Activated B cell treated with CpG ODN at 0.5 μM for 24 hours (primary cell): ENCODE measurements around the gene ZNF282. TPM values are rescaled to one million over a fixed set of nuclear protein-coding genes. Genes with fewer than 3 reads are reported as not detected.
A peak's percentile ranks its signal among the peaks of the same experiment; 100 is the strongest.

Experiments used
- ATAC-seq: fragments of 200-7000 bp; cut with Tn5 transposase; one replicate; pipeline ENCODE4 v1.10.0; 2021; ENCODE audit warnings: low read depth, mild to moderate bottlenecking, moderate library complexity
- CTCF ChIA-PET: fragments of 350-600 bp; sonication (Branson Sonifier 250); formaldehyde crosslinking; loops from one replicate; lab custom pipeline; 2021; ENCODE audit warnings: antibody characterized with exemption; lab: Charles Lee
- POLR2A ChIA-PET: fragments of 350-600 bp; sonication (Branson Sonifier 250); formaldehyde crosslinking; loops from one replicate; lab custom pipeline; 2021; ENCODE audit warnings: antibody characterized with exemption; lab: Charles Lee
- DNase-seq: peaks from one replicate; pipeline ENCODE4 v3.0.0; 2022
- H3K27ac Mint-ChIP-seq: one replicate; pipeline ENCODE4 v1.8.0; 2020; ENCODE audit warnings: mixed read lengths
- H3K27me3 Mint-ChIP-seq: one replicate; pipeline ENCODE4 v1.8.0; 2021; ENCODE audit warnings: mixed read lengths
- H3K36me3 Mint-ChIP-seq: one replicate; pipeline ENCODE4 v1.8.0; 2021; ENCODE audit warnings: low read depth, mixed read lengths
- H3K4me1 Mint-ChIP-seq: one replicate; pipeline ENCODE4 v1.8.0; 2021; ENCODE audit warnings: mixed read lengths
- H3K4me3 Mint-ChIP-seq: one replicate; pipeline ENCODE4 v1.8.0; 2020; ENCODE audit warnings: mild to moderate bottlenecking, mixed read lengths
- H3K9me3 Mint-ChIP-seq: one replicate; pipeline ENCODE4 v1.8.0; 2020; ENCODE audit warnings: mixed read lengths
- intact Hi-C: fragments of 100-400 bp; cut with micrococcal nuclease; formaldehyde crosslinking; loops from one replicate; pipeline ENCODE4 v1.15.1; 2024
- total RNA-seq: library from RNA; stranded (reverse); gene quantifications from 2 replicates; pipeline ENCODE4 v1.2.3, GENCODE V29; 2022
- TF ChIP-seq, protein P1 (sequence below): fragments of 200-600 bp; IDR thresholded peaks from one replicate; pipeline ENCODE4 v1.8.0; 2022; ENCODE audit warnings: antibody characterized with exemption, mild to moderate bottlenecking

The ZNF282 gene
- total RNA-seq, 1 donor from 2014 or later, result 21.7 TPM

DNA sequence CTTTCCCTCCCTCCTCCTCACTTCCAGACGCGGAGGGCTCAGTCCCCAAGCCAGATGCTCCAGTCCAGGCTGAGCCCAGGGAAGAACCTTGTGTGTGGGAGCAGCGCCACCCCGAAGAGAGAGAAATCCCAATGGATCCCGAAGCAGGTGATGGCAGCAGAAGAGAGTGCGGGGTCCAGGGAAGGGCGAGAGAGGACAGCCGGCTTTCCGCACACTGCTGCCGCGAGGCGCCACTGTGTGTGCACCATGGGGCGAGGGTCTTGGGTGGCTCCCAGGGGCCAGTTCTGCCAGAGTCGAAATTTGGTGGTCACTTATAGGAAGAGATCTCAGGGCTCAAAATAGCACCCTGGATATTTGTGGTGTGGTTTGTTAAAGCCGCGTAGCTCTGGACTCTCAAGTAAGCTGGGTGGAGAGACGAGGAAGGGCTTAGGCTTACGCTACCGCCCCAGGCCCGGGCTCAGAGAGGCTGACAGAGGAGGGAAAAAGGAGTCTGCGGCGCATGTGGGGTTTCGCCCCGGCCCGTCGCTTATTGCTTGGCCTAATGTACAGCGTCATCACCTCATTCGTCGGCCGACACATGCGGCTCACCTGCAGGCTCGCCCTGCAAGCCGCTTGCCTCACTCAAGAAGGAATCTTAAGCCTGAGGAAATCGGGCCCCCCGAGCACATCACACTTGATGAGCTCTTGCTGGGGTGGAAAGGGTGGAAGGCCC is 12.1 kb downstream of the ZNF282 start:
- ATAC-seq (no peak), DNase-seq (no peak)
- CTCF ChIA-PET, result no interaction called here
- Mint-ChIP-seq H3K27ac (no peak overlapping the region), H3K4me3 (no peak overlapping the region), H3K27me3 (no peaks in the 10 kb centered on the region), H3K4me1 (no peaks in the 10 kb centered on the region), H3K9me3 (no peaks in the 10 kb centered on the region), H3K36me3 (peaks cover 83% of the 10 kb centered on the region)
- POLR2A ChIA-PET, result no interaction called here
- intact Hi-C loops, result loop anchor here (2.0 kb wide), 1 partner anchor 289 kb away; the partner anchor contains the start of gene ZNF746
- TF ChIP-seq, protein P1, sequence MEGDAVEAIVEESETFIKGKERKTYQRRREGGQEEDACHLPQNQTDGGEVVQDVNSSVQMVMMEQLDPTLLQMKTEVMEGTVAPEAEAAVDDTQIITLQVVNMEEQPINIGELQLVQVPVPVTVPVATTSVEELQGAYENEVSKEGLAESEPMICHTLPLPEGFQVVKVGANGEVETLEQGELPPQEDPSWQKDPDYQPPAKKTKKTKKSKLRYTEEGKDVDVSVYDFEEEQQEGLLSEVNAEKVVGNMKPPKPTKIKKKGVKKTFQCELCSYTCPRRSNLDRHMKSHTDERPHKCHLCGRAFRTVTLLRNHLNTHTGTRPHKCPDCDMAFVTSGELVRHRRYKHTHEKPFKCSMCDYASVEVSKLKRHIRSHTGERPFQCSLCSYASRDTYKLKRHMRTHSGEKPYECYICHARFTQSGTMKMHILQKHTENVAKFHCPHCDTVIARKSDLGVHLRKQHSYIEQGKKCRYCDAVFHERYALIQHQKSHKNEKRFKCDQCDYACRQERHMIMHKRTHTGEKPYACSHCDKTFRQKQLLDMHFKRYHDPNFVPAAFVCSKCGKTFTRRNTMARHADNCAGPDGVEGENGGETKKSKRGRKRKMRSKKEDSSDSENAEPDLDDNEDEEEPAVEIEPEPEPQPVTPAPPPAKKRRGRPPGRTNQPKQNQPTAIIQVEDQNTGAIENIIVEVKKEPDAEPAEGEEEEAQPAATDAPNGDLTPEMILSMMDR, result no peak

DNA sequence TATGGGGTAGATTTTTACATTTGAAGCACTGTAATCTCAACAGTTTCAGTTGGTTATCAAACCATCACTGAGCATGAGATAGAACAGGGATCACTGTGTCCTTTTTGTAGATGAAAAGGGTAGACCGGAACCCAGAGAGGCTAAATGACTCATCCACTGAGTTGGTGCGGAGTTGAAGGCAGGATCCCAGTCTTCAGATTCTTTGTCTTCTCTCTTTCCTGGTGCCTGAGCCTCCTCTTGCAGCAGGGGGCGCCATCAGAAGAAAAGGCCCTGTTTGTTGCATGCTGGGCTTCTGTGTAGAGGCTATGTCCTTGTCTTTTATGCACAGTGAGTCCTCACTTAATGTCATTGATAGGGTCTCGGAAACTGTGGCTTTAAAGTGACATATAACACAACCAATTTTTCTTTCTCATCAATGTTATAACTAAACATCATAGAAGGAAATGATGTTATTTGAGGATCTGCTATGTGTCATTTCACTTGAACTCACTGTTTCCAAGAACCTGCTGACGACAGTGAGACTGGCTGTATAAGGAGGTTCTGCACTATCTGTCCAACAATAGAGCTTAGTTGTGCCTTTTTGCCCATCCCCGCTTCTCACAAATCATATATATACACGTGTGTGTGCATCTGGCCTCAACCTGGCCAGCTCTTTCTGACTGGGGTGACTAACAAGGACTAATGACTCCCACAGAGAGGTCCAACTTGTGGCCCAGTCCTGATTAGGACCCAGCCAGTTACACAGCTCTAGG is 14.3 kb downstream of the ZNF282 start:
- Mint-ChIP-seq H3K9me3 (no peaks in the 10 kb centered on the region), H3K27me3 (no peaks in the 10 kb centered on the region), H3K36me3 (peaks cover 85% of the 10 kb centered on the region), H3K27ac (no peak overlapping the region), H3K4me1 (no peaks in the 10 kb centered on the region), H3K4me3 (no peak overlapping the region)
- TF ChIP-seq, protein P1, result no peak
- CTCF ChIA-PET, result interaction anchor here (0.8 to 1.4 kb wide), 2 partner anchors 13 to 75 kb away, joined by 3 read pairs; no protein-coding TSS in a partner anchor
- POLR2A ChIA-PET, result no interaction called here
- intact Hi-C loops, result loop anchor here (2.0 kb wide), 1 partner anchor 287 kb away; the partner anchor contains the start of gene ZNF746
- DNase-seq (no peak), ATAC-seq (peak; percentile 42)

DNA sequence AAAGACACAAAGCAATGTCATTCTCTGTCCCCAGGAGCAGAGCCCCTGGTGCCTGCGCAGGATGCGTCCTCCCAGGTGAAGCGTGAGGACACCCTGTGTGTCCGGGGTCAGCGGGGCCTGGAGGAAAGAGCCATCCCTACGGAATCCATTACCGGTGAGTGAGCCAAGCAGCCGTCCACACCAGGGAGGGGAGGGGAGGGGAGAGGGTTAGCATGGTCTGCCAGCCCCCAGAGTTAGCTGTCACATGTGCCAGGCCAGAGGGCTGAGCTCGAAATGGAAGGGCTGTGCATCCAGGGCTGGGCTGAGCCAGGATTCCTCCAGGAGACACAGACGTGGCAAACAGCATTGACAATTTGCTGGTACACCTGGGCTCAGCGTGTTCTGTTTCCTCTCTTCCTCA is 15.2 kb downstream of the ZNF282 start:
- Mint-ChIP-seq H3K4me3 (no peak overlapping the region), H3K27me3 (no peaks in the 10 kb centered on the region), H3K9me3 (no peaks in the 10 kb centered on the region), H3K4me1 (no peaks in the 10 kb centered on the region), H3K27ac (no peak overlapping the region), H3K36me3 (peaks cover 89% of the 10 kb centered on the region)
- CTCF ChIA-PET, result interaction anchor here (0.8 to 1.4 kb wide), 2 partner anchors 14 to 74 kb away, joined by 3 read pairs; no protein-coding TSS in a partner anchor
- TF ChIP-seq, protein P1, result no peak
- intact Hi-C loops, result no loop called here
- POLR2A ChIA-PET, result no interaction called here
- DNase-seq (no peak), ATAC-seq (no peak)

DNA sequence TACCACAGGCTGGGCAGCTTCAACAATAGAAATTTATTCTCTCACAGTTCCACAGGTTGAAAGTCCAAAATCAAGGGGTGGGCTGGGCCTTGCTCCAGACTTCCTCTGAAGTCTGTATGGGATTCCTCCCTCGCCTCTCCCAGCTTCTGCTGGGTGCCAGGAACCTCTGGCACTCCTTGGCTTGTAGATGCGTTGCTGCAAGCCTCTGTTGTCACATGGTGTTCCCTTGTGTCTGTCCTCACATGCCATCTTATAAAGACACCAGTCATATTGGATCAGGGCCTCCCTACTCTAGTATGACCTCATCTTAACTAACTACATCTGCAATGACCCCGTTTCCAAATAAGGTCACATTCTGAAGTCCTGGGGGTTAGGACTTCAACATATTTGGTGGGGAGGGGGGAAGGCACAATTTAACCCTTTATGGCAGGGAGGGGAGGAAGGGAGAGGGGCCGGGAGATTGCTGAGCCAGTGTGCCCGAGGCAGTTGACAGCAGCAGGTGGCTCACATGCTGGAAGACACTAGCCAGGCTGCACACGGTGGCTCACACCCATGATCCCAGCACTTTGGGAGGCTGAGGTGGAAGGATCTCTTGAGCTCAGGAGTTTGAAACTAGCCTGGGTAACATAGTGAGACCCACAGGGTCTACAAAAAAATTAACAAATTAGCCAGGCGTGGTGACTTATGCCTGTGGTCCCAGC is 18.8 kb downstream of the ZNF282 start:
- Mint-ChIP-seq H3K9me3 (no peaks in the 10 kb centered on the region), H3K27ac (no peak overlapping the region), H3K4me3 (no peak overlapping the region), H3K4me1 (no peaks in the 10 kb centered on the region), H3K36me3 (peaks cover 92% of the 10 kb centered on the region), H3K27me3 (no peaks in the 10 kb centered on the region)
- ATAC-seq (no peak), DNase-seq (no peak)
- CTCF ChIA-PET, result no interaction called here
- intact Hi-C loops, result no loop called here
- TF ChIP-seq, protein P1, result no peak
- POLR2A ChIA-PET, result interaction anchor here (0.6 kb wide), 1 partner anchor 244 kb away, joined by 3 read pairs; no protein-coding TSS in a partner anchor
